ENCODE measurements around the gene XPO6. TPM values are rescaled to one million over a fixed set of nuclear protein-coding genes. Genes with fewer than 3 reads are reported as not detected.

The XPO6 gene
- total RNA-seq, 2 experiments from 2014 or later: 201 to 214 TPM

- Mint-ChIP-seq H3K4me1 (ENCODE audit: low read depth) (no peaks in the 10 kb centered on the region), H3K27me3 (peaks cover 33% of the 10 kb centered on the region), H3K27ac (no peak overlapping the region), H3K4me3 (no peak overlapping the region), H3K9me3 (no peaks in the 10 kb centered on the region), H3K36me3 (no peaks in the 10 kb centered on the region)
- ChIA-PET POLR2A (no interaction called here), CTCF (no interaction called here)
- DNase-seq: no peak
- intact Hi-C loops (cut with micrococcal nuclease): no loop called here
Measured at GRCh38 chr16:28064150-28064549, 147.6 kb downstream of the XPO6 start.

- H3K9me3 Mint-ChIP-seq: no peaks in the 10 kb centered on the region
- ChIA-PET POLR2A (no interaction called here), CTCF (interaction anchor here (1.0 kb wide), 1 partner anchor 91 kb away, joined by 4 read pairs; no protein-coding TSS in a partner anchor)
- no peak for DNase-seq
- peaks cover 37% of the 10 kb centered on the region for H3K27me3 Mint-ChIP-seq
- H3K4me3 Mint-ChIP-seq: no peak within 1 kb of the TSS
- no peak within 1 kb of the TSS for H3K27ac Mint-ChIP-seq
- peaks cover 4% of the 10 kb centered on the region for H3K4me1 Mint-ChIP-seq (ENCODE audit: low read depth)
- intact Hi-C loops (cut with micrococcal nuclease): no loop called here
- H3K36me3 Mint-ChIP-seq: no peaks in the 10 kb centered on the region
Measured at GRCh38 chr16:28063591-28064061, 148.1 kb downstream of the XPO6 start, which contains the start of gene GSG1L. Gene GSG1L, minus strand, starts transcription at chr16:28063714. Its CDS starts 290 bp downstream, at chr16:28063424.

DNA sequence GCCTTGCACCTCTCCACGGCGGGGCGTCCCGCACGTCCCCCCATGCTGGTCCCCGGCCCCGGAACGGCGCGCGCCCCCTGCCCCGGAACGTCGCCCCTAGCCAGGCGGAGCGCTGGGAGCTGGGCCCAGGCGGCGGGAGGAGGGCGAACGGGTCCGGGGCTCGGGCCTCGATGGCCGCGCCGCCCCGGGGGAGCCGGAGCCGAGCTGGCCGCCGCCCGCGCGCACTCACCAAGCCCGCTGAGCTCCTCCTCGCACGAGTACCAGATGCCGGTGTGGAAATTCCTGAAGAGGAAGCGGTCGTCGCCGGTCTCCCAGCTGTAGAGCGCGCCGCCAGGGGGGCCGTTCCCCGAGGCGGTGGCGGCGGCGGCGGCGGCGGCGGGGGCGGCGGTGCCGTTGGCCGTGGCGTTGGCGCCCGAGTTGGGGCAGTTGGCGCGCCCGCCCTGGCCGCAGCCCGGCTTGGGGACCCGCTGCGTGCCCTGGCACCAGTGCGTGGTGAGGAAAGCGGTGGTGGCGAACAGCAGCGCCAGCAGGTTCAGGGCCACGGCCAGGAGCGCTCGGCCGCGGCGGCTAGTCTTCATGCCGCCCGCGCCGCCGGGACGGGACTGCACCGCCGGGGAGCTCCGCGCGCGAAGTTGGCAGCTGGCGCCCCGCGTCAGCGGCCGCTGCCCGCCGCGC is 148.8 kb downstream of the XPO6 start:
- H3K27me3 Mint-ChIP-seq: peaks cover 40% of the 10 kb centered on the region
- ChIA-PET POLR2A (no interaction called here), CTCF (interaction anchor here (1.0 to 1.4 kb wide), 2 partner anchors 7 to 90 kb away, joined by 4 to 11 read pairs; no protein-coding TSS in a partner anchor)
- H3K9me3 Mint-ChIP-seq: no peaks in the 10 kb centered on the region
- H3K36me3 Mint-ChIP-seq: no peaks in the 10 kb centered on the region
- intact Hi-C loops (cut with micrococcal nuclease): no loop called here
- no peak overlapping the region for H3K4me3 Mint-ChIP-seq
- no peak overlapping the region for H3K27ac Mint-ChIP-seq
- H3K4me1 Mint-ChIP-seq (ENCODE audit: low read depth): peaks cover 6% of the 10 kb centered on the region
- no peak for DNase-seq

- Mint-ChIP-seq H3K4me1 (ENCODE audit: low read depth) (peaks cover 6% of the 10 kb centered on the region), H3K36me3 (no peaks in the 10 kb centered on the region), H3K4me3 (no peak overlapping the region), H3K27me3 (peaks cover 40% of the 10 kb centered on the region), H3K27ac (no peak overlapping the region), H3K9me3 (no peaks in the 10 kb centered on the region)
- POLR2A ChIA-PET: no interaction called here
- CTCF ChIA-PET: interaction anchor here (1.4 kb wide), 1 partner anchor 8 kb away, joined by 11 read pairs; no protein-coding TSS in a partner anchor
- DNase-seq: no peak
- intact Hi-C loops (cut with micrococcal nuclease): no loop called here
Measured at GRCh38 chr16:28062261-28062846, 149.4 kb downstream of the XPO6 start.

DNA sequence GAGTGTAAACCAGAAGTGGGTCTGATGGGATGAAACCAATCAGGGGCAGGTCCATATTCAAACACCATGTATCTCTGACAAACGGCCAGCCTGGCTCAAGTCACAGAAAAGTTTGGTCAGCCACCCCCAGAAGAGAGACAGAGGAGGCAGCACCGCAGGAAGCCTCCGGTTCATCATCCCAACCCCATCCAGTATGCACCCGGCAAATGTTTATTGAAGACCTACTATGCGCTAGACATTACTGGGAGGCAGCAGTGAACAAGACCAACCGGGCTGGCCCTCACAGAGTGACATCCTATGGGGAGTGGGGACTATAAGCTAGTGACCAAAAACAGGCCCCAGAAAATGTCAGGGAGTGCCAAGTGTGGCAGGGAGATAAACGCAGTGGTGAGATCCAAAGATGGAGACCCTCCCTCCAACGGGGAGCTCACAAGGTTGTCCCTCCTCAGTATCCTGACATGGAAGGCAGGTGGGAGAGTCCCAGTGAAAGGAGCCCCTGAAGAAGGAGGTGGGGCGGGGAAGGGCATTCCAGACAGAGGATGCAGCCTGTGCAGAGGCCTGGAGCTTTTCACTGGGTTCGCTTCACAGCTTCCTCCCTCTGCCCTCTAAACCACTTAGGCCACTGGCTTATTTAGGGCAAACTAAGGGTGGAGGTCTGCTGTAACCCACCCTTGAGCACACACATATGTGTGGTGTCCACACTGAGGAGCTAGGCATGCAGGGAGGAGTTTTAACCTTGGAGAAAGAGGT is 150.2 kb downstream of the XPO6 start:
- Mint-ChIP-seq H3K4me3 (no peak overlapping the region), H3K27me3 (peaks cover 48% of the 10 kb centered on the region), H3K36me3 (no peaks in the 10 kb centered on the region), H3K4me1 (ENCODE audit: low read depth) (peaks cover 6% of the 10 kb centered on the region), H3K9me3 (no peaks in the 10 kb centered on the region), H3K27ac (no peak overlapping the region)
- POLR2A ChIA-PET: no interaction called here
- DNase-seq: no peak
- intact Hi-C loops (cut with micrococcal nuclease): no loop called here
- CTCF ChIA-PET: interaction anchor here (1.4 kb wide), 1 partner anchor 9 kb away, joined by 11 read pairs; no protein-coding TSS in a partner anchor

DNA sequence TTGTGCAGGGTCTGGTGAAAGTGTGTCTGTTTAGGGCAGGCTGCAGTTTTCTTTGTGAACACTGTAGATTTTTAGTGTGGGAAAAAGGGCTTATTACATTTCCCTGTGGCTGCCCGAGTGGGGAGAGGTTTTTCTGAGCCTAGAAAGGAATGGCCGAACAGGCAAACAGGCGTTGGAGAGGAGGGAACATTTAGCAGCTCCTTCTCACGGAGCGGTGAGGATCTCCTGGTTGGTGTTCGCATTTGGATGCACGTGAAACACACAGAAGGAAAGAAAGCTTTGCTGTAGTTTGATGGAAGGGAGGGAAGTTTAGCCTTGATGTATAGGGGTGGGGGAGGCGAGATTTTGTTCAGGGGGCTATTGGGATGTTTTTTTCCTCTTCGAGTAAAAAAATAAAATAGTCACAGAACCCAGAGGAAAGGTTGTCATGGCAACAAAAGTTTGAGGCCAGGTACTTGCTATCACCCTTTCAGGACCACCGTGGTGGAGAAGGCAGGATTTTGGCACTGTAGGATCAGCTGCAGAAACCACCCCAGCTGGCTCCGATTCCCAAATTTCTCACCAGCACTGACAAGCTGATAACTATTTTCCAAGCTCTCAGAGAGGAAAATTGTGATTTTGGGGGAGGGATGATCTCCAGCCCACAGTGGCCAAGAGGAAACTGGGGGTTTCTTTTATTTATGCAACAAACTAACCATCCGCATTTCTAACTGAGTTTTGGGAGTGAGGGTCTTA is 151.8 kb downstream of the XPO6 start:
- Mint-ChIP-seq H3K4me1 (ENCODE audit: low read depth) (peaks cover 6% of the 10 kb centered on the region), H3K27ac (no peak overlapping the region), H3K9me3 (no peaks in the 10 kb centered on the region), H3K36me3 (no peaks in the 10 kb centered on the region), H3K4me3 (no peak overlapping the region), H3K27me3 (peaks cover 47% of the 10 kb centered on the region)
- ChIA-PET CTCF (interaction anchor here (1.0 kb wide), 1 partner anchor 10 kb away, joined by 4 read pairs; no protein-coding TSS in a partner anchor), POLR2A (no interaction called here)
- no peak for DNase-seq
- intact Hi-C loops (cut with micrococcal nuclease): no loop called here

GRCh38 chr16:28058839-28059589 is 152.8 kb downstream of the XPO6 start:
- DNase-seq: peak; percentile 16

DNA sequence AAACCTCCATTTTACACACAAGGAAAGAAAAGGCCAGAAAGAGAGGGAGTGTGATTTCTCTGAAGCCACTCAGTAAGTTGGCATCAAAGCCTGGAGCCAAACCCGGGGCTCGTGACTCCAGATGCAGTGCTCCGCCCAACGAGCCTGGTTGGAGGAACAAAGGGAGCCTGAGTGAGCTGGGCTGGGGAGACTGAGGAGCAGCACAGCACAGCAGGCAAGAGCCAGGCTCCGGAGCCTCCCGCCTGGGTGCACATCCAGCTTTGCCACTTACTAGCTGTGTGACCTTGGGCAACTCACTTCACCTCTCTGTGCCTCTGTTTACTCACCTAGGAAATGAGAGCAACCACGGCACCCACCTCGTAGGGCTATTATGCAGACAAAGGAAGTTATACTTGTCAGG is 153.8 kb downstream of the XPO6 start:
- intact Hi-C loops (cut with micrococcal nuclease): no loop called here

More at GRCh38 chr16:28058839-28059589, 152.8 kb downstream of the XPO6 start:
- H3K36me3 Mint-ChIP-seq: no peaks in the 10 kb centered on the region
- peaks cover 43% of the 10 kb centered on the region for H3K27me3 Mint-ChIP-seq
- H3K9me3 Mint-ChIP-seq: no peaks in the 10 kb centered on the region
- intact Hi-C loops (cut with micrococcal nuclease): no loop called here
- ChIA-PET CTCF (interaction anchor here (1.0 kb wide), 1 partner anchor 11 kb away, joined by 4 read pairs; no protein-coding TSS in a partner anchor), POLR2A (no interaction called here)
- H3K4me1 Mint-ChIP-seq (ENCODE audit: low read depth): peaks cover 6% of the 10 kb centered on the region
- no peak overlapping the region for H3K4me3 Mint-ChIP-seq
- H3K27ac Mint-ChIP-seq: no peak overlapping the region

DNA sequence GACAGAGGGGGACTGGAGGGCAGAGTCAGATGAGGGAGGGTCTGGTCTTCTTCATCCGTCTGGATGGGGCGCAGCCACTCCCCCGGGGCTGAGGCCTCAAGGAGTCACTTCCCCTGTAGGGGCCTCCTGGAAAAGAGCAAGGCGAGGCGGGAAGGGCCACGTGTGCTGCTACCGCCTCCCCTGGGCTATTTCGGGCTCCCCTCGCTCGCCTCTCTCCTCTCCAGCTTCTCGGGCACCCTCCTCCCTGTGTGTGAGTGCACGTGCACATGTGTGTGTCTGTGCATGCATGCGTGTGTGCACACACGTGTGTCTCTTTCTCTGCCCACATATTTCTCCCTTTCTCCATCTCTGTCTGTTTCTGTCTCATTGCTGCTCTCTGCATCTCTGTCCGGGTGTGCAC is 158.3 kb downstream of the XPO6 start:
- intact Hi-C loops (cut with micrococcal nuclease): no loop called here
- ChIA-PET POLR2A (no interaction called here), CTCF (no interaction called here)
- H3K27ac Mint-ChIP-seq: no peak overlapping the region
- peaks cover 3% of the 10 kb centered on the region for H3K36me3 Mint-ChIP-seq
- H3K4me1 Mint-ChIP-seq (ENCODE audit: low read depth): no peaks in the 10 kb centered on the region
- peaks cover 22% of the 10 kb centered on the region for H3K27me3 Mint-ChIP-seq
- no peak overlapping the region for H3K4me3 Mint-ChIP-seq
- H3K9me3 Mint-ChIP-seq: peaks cover 4% of the 10 kb centered on the region
- DNase-seq: no peak

More for the DNA sequence above, 153.8 kb downstream of the XPO6 start:
- peaks cover 49% of the 10 kb centered on the region for H3K27me3 Mint-ChIP-seq
- no peak overlapping the region for H3K27ac Mint-ChIP-seq
- no peak overlapping the region for H3K4me3 Mint-ChIP-seq
- no peak for DNase-seq
- POLR2A ChIA-PET: no interaction called here
- CTCF ChIA-PET: no interaction called here
- H3K9me3 Mint-ChIP-seq: no peaks in the 10 kb centered on the region
- peaks cover 6% of the 10 kb centered on the region for H3K4me1 Mint-ChIP-seq (ENCODE audit: low read depth)
- H3K36me3 Mint-ChIP-seq: no peaks in the 10 kb centered on the region

GRCh38 chr16:28052274-28053128 is 159.3 kb downstream of the XPO6 start:
- ChIA-PET POLR2A (no interaction called here), CTCF (no interaction called here)
- Mint-ChIP-seq H3K4me3 (no peak overlapping the region), H3K9me3 (peaks cover 4% of the 10 kb centered on the region), H3K4me1 (ENCODE audit: low read depth) (no peaks in the 10 kb centered on the region), H3K36me3 (peaks cover 3% of the 10 kb centered on the region), H3K27me3 (peaks cover 20% of the 10 kb centered on the region), H3K27ac (no peak overlapping the region)
- DNase-seq: no peak
- intact Hi-C loops (cut with micrococcal nuclease): no loop called here

DNA sequence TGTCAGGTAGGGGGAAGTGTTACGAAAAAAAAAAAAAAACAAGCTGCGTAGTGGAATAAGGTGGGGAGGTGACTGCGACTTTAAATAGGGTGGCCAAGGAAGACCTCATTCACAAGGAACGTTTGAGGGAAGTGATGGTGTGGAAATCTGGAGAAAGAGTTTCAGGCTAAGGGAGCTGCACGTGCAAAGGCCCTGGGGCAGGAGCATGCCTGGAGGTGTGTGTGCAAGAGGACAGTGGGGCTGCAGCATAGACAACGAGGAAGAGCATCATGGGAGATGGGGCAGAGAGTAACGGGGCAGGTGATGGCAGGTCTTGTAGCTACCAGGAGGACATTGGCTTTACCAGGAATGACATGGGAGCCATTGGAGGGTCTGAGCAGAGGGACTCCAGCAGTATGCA is 160.3 kb downstream of the XPO6 start:
- DNase-seq: no peak
- Mint-ChIP-seq H3K27ac (no peak overlapping the region), H3K27me3 (peaks cover 18% of the 10 kb centered on the region), H3K9me3 (peaks cover 6% of the 10 kb centered on the region), H3K36me3 (peaks cover 8% of the 10 kb centered on the region), H3K4me3 (no peak overlapping the region), H3K4me1 (ENCODE audit: low read depth) (no peaks in the 10 kb centered on the region)
- CTCF ChIA-PET: interaction anchor here (1.0 kb wide), 1 partner anchor 19 kb away, joined by 4 read pairs; no protein-coding TSS in a partner anchor
- POLR2A ChIA-PET: no interaction called here
- intact Hi-C loops (cut with micrococcal nuclease): no loop called here
